ENCODE data around the gene DPYD.
A peak's percentile ranks its signal among the peaks of the same experiment; 100 is the strongest.

DPYD gene

DNA sequence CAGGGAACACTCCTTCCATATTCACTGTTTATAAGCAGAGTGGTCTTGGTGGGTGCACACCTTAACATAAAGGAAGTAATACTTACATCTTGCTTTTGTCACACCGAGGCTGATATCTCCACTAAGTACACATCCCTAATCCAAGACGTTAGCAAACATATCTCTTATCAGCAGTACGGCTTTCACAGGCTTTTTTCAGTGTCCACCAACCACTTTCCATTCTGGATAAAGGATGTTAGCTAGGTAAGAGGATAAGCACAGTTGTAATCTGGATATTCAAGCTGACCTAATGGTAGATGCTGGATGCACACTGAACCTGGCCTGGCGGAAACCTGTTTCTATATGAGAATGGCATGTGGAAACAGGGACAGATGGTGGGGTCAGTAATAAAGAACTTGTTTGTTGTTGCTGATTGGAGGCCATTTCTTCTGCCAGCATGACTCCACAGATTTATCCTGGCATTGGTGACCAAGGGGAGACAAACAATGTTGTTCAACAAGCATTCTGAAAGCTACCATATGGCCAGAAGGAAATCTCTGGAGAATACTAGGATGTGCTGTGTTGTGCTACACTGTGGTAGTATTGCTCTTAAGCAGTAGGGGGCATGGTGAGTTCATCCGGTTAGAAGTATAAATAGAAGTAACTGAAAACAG lies 782.8 kb downstream of the DPYD start:
- peak; percentile 80 for DNase-seq (ENCODE audit: extremely low read depth, low read depth)
- no peak overlapping the region for H3K4me3 ChIP-seq (replicated peaks; ENCODE audit: low read depth, low read length)
- TF ChIP-seq, protein P1, sequence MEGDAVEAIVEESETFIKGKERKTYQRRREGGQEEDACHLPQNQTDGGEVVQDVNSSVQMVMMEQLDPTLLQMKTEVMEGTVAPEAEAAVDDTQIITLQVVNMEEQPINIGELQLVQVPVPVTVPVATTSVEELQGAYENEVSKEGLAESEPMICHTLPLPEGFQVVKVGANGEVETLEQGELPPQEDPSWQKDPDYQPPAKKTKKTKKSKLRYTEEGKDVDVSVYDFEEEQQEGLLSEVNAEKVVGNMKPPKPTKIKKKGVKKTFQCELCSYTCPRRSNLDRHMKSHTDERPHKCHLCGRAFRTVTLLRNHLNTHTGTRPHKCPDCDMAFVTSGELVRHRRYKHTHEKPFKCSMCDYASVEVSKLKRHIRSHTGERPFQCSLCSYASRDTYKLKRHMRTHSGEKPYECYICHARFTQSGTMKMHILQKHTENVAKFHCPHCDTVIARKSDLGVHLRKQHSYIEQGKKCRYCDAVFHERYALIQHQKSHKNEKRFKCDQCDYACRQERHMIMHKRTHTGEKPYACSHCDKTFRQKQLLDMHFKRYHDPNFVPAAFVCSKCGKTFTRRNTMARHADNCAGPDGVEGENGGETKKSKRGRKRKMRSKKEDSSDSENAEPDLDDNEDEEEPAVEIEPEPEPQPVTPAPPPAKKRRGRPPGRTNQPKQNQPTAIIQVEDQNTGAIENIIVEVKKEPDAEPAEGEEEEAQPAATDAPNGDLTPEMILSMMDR (IDR thresholded peaks at IDR 0.05; ENCODE audit: low read depth, low read length, missing control alignments) = peak; percentile 63

DNA sequence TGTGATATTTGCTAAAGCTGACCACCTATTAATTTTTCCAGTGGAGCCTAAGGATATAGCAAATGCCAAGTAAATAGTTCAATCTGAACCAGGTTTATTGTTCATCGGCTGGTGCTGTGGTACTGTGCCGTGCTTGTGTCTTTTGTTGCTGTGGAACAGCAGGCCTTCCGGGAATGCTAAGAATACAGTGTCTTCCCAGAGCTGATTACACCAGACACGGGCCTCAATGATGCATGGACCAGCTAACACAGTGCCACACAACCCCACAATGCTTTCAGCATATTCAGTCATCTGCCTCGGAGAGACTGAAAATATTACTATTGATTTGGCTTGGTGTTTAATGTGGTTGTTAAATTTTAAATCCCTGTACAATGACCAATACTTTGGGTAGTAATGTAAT lies 783.8 kb downstream of the DPYD start:
- DNase-seq (ENCODE audit: extremely low read depth, low read depth) = no peak
- no peak overlapping the region for H3K4me3 ChIP-seq (replicated peaks; ENCODE audit: low read depth, low read length)
- TF ChIP-seq, protein P1 (IDR thresholded peaks at IDR 0.05; ENCODE audit: low read depth, low read length, missing control alignments) = no peak

DNA sequence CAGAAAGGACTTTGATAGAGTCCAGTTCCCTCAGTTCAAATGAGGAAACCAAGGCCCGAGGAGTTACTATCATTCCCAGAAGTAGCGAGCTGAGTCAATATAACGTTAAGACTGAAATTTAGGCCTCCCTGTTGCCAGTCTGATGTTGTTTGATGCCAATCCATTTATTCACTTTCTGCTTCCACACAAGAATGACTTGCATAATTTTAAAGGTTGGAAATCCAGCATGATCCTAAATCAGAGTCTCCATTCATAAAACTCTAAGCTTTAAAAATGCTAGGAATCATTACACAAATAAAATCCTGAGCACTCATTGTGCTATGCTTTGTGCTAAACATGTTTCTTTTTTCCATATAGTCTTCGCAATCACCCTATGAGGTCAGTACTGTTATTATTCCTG lies 784.9 kb downstream of the DPYD start:
- TF ChIP-seq, protein P1 (IDR thresholded peaks at IDR 0.05; ENCODE audit: low read depth, low read length, missing control alignments) = no peak
- no peak for DNase-seq (ENCODE audit: extremely low read depth, low read depth)
- H3K4me3 ChIP-seq (replicated peaks; ENCODE audit: low read depth, low read length) = no peak overlapping the region

DNA sequence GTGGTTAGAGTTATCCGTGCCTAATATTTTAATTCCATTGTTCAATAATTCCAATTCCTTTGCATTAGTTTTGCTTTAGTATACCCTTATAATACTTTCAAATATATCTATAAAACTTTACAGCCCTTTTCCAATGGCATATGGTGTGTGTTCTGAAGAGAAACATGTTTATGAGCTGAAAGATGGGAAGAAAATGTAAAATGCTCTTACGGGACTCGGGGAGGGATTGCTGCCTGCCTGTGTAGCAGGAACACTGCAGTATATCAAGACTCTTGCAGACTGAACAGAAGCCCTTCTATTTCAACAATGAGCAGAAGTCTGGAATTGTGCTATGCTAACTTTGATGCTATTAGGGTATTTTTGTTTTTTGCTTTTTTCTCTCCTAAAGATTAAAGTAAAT lies 792.4 kb downstream of the DPYD start:
- H3K4me3 ChIP-seq (replicated peaks; ENCODE audit: low read depth, low read length) = no peak overlapping the region
- TF ChIP-seq, protein P1 (IDR thresholded peaks at IDR 0.05; ENCODE audit: low read depth, low read length, missing control alignments) = no peak

DNA sequence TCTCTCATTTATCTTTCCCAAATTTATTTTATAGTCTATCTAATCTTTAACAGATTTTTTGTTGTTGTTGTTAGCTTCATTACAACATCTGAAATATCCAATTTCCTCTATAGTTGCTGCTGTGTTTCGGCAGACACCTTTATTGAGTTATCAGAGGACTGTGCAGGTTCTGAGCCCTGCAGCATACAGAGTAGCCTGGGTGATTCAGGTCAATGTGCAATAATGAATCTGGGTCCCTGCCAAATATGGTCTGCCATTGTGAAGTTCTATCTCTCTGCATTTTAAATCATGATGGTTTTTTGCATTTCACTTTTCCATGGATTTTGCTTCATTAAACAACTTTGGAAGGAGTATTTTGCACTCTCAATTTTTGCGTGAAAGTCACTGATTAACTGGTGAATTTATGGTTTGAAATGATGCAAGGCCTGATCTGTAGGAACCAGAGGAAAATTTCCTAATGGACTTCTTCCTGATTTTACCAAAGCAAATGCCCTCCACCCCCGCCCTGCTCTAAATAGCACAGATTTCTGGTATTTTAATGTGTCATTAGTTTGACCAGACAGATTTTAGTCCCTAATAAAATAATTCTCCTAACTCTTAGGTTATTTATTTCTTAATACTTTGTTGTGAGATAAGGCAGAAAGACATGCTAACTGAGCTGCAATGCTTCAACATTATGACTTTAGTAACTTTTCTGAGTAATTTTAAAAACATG lies 797.0 kb downstream of the DPYD start:
- no peak for DNase-seq (ENCODE audit: extremely low read depth, low read depth)
- TF ChIP-seq, protein P1 (IDR thresholded peaks at IDR 0.05; ENCODE audit: low read depth, low read length, missing control alignments) = no peak
- no peak overlapping the region for H3K4me3 ChIP-seq (replicated peaks; ENCODE audit: low read depth, low read length)

More for the DNA sequence above, 792.4 kb downstream of the DPYD start:
- no peak for DNase-seq (ENCODE audit: extremely low read depth, low read depth)

DNA sequence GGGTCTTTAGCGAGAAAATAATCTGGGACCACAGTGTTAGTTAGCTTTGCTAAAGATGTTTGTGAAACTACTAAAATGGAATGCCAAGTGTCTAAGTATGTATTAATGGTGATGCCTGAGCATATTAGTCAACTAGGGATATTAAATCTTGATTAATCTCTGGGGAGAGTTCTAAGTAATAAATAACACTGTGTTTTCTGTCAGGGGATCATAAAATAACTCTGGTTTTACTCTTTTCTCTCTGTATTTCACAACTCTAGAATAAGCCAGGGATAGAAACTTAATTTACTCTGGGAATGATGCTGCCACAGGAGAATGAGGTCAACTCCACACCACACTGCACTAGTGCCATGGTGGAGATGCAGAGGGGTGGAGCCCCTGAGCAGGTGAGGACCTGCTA lies 800.0 kb downstream of the DPYD start:
- H3K4me3 ChIP-seq (replicated peaks; ENCODE audit: low read depth, low read length) = no peak overlapping the region
- DNase-seq (ENCODE audit: extremely low read depth, low read depth) = no peak
- TF ChIP-seq, protein P1 (IDR thresholded peaks at IDR 0.05; ENCODE audit: low read depth, low read length, missing control alignments) = no peak

Data from HFF-Myc (cell line).